H1 (cell line): ENCODE results near the gene PRKCZ. TPM values are rescaled to one million over a fixed set of nuclear protein-coding genes. Genes with fewer than 3 reads are reported as not detected.

Source experiments
- CTCF ChIA-PET: fragments of 300-600 bp; sonication (Branson Sonifier 250); formaldehyde crosslinking; loops from one replicate; lab custom pipeline; 2021; ENCODE audit not compliant: partially characterized antibody; lab: Charles Lee
- POLR2A ChIA-PET: fragments of 300-600 bp; sonication (Branson Sonifier 250); formaldehyde crosslinking; loops from one replicate; lab custom pipeline; 2021; ENCODE audit warnings: inconsistent platforms; ENCODE audit not compliant: partially characterized antibody; lab: Charles Lee
- DNase-seq, 2 experiments: peaks; one replicate each; pipeline versions ENCODE4 v3.0.0 to v3.0.0-alpha.2; 2010 to 2022; ENCODE audit warnings: low spot score in 2 of 2, low read depth in 1 of 2, mixed read lengths in 1 of 2
- FAIRE-seq: peaks from 2 replicates; lab custom pipeline; 2011; peaks lifted over from hg19 to GRCh38; lab: Jason Lieb, UNC
- H2AFZ ChIP-seq: 2 replicates; pipeline ENCODE4 v1.8.1; 2012; ENCODE audit warnings: low read length, inconsistent platforms
- H2AK5ac ChIP-seq: 2 replicates; pipeline ENCODE4 v1.6.1; 2013; ENCODE audit warnings: low read depth, low read length
- H2BK120ac ChIP-seq: replicated peaks from 2 replicates; pipeline ENCODE3; 2013; ENCODE audit warnings: low read depth, low read length, inconsistent platforms
- H2BK12ac ChIP-seq: 2 replicates; pipeline ENCODE4 v1.6.1; 2013; ENCODE audit warnings: low read depth, low read length
- H2BK15ac ChIP-seq: 2 replicates; pipeline ENCODE4 v1.6.1; 2013; ENCODE audit warnings: low read length
- H2BK20ac ChIP-seq: 2 replicates; pipeline ENCODE4 v1.6.1; 2013; ENCODE audit warnings: low read length
- H2BK5ac ChIP-seq: 2 replicates; pipeline ENCODE4 v1.6.1; 2013; ENCODE audit warnings: low read depth, low read length
- H3K14ac ChIP-seq: 2 replicates; pipeline ENCODE4 v1.6.1; 2013; ENCODE audit warnings: inconsistent platforms; ENCODE audit not compliant: insufficient read length
- H3K18ac ChIP-seq: 2 replicates; pipeline ENCODE4 v1.6.1; 2013; ENCODE audit warnings: low read length; ENCODE audit errors: extremely low read depth
- H3K23ac ChIP-seq: 2 replicates; pipeline ENCODE4 v1.6.1; 2013; ENCODE audit warnings: inconsistent platforms; ENCODE audit not compliant: insufficient read length
- H3K23me2 ChIP-seq: 2 replicates; pipeline ENCODE4 v1.6.1; 2013; ENCODE audit warnings: low read depth, low read length
- H3K27ac ChIP-seq: 2 replicates; pipeline ENCODE4 v1.6.1; 2011; ENCODE audit warnings: low read depth, low read length, inconsistent platforms
- H3K27me3 ChIP-seq, 4 experiments: replicated peaks in 1 of 4; 1 replicate in 1 of 4; 2 replicates in 3 of 4; pipeline versions ENCODE4 v1.6.1 to v1.8.1; 2011 to 2013; ENCODE audit warnings: low read length in 3 of 4, mild to moderate bottlenecking in 3 of 4, inconsistent platforms in 2 of 4, mixed read lengths in 2 of 4, moderate library complexity in 1 of 4; ENCODE audit not compliant: control insufficient read depth in 3 of 4, insufficient read depth in 3 of 4; ENCODE audit errors: extremely low read depth in 1 of 4
- H3K36me3 ChIP-seq, 4 experiments: 2 replicates each; pipeline versions ENCODE4 v1.6.1 to v1.8.1; 2011 to 2013; ENCODE audit warnings: mild to moderate bottlenecking in 4 of 4, low read length in 3 of 4, moderate library complexity in 2 of 4, control low read depth in 1 of 4, inconsistent platforms in 1 of 4; ENCODE audit not compliant: insufficient read depth in 4 of 4, control insufficient read depth in 2 of 4
- H3K4ac ChIP-seq: replicated peaks from 2 replicates; pipeline ENCODE3; 2013; ENCODE audit warnings: low read length, low read depth, mixed read lengths, inconsistent platforms; ENCODE audit not compliant: insufficient read length
- H3K4me1 ChIP-seq, 4 experiments: replicated peaks in 1 of 4; 1 replicate in 1 of 4; 2 replicates in 3 of 4; pipeline versions ENCODE4 v1.6.1 to v1.8.1; 2011 to 2013; ENCODE audit warnings: low read length in 3 of 4, inconsistent platforms in 2 of 4, mixed read lengths in 1 of 4; ENCODE audit not compliant: insufficient read depth in 4 of 4, control insufficient read depth in 3 of 4
- H3K4me2 ChIP-seq, 2 experiments: 2 replicates each; pipeline versions ENCODE4 v1.6.1 to v1.8.1; 2011 to 2013; ENCODE audit warnings: low read depth in 2 of 2, low read length in 2 of 2, control low read depth in 1 of 2, inconsistent platforms in 1 of 2, mild to moderate bottlenecking in 1 of 2; ENCODE audit not compliant: insufficient read depth in 1 of 2
- H3K4me3 ChIP-seq, 4 experiments: fragments of 200-600, 300-600 bp in 1 of 4; sonication (generic), shearing (Covaris generic), sonication (Bioruptor Twin) in 1 of 4; 2 replicates each; pipeline versions ENCODE4 v1.5.1 to v1.8.1; 2011 to 2016; ENCODE audit warnings: low read length in 4 of 4, low read depth in 3 of 4, control low read depth in 2 of 4, inconsistent platforms in 2 of 4, mild to moderate bottlenecking in 2 of 4, mixed read lengths in 1 of 4, moderate library complexity in 1 of 4; ENCODE audit not compliant: insufficient read depth in 2 of 4; ENCODE audit errors: extremely low read depth in 1 of 4
- H3K56ac ChIP-seq: replicated peaks from 2 replicates; pipeline ENCODE3; 2013; ENCODE audit warnings: low read depth, mild to moderate bottlenecking, mixed read lengths, low read length, inconsistent platforms; ENCODE audit not compliant: insufficient read length
- H3K79me1 ChIP-seq: 2 replicates; pipeline ENCODE4 v1.6.1; 2013; ENCODE audit warnings: low read depth, low read length, control low read depth
- H3K79me2 ChIP-seq, 2 experiments: 2 replicates each; pipeline versions ENCODE4 v1.6.1 to v1.8.1; 2012 to 2013; ENCODE audit warnings: low read length in 2 of 2, mild to moderate bottlenecking in 2 of 2, inconsistent platforms in 1 of 2; ENCODE audit not compliant: insufficient read depth in 2 of 2, control insufficient read depth in 1 of 2
- H3K9ac ChIP-seq, 4 experiments: replicated peaks in 1 of 4; 1 replicate in 1 of 4; 2 replicates in 3 of 4; pipeline versions ENCODE4 v1.6.1 to v1.8.1; 2011 to 2013; ENCODE audit warnings: low read depth in 3 of 4, low read length in 3 of 4, control low read depth in 2 of 4, mild to moderate bottlenecking in 2 of 4, moderate library complexity in 2 of 4, inconsistent platforms in 1 of 4; ENCODE audit errors: extremely low read depth in 1 of 4
- H3K9me3 ChIP-seq, 2 experiments: 2 replicates each; pipeline versions ENCODE4 v1.6.1 to v1.8.1; 2012 to 2013; ENCODE audit warnings: mild to moderate bottlenecking in 2 of 2, moderate library complexity in 2 of 2, control low read depth in 1 of 2, inconsistent platforms in 1 of 2, low read depth in 1 of 2, low read length in 1 of 2, mixed read lengths in 1 of 2; ENCODE audit not compliant: insufficient read depth in 2 of 2
- H4K20me1 ChIP-seq, 2 experiments: replicated peaks in 1 of 2; 2 replicates each; pipeline versions ENCODE3 to v1.8.1; 2011 to 2013; ENCODE audit warnings: inconsistent platforms in 2 of 2, low read length in 2 of 2, mild to moderate bottlenecking in 1 of 2; ENCODE audit not compliant: insufficient read depth in 2 of 2, control insufficient read depth in 1 of 2
- H4K5ac ChIP-seq: 2 replicates; pipeline ENCODE4 v1.6.1; 2013; ENCODE audit warnings: low read length, low read depth, mixed read lengths, inconsistent platforms; ENCODE audit not compliant: insufficient read length
- H4K8ac ChIP-seq: 2 replicates; pipeline ENCODE4 v1.8.0; 2013; ENCODE audit warnings: mild to moderate bottlenecking, moderate library complexity, low read length, inconsistent platforms; ENCODE audit not compliant: insufficient read depth; ENCODE audit errors: extremely low read depth
- H4K91ac ChIP-seq: replicated peaks from 2 replicates; pipeline ENCODE3; 2013; ENCODE audit warnings: low read length, mixed read lengths, inconsistent platforms; ENCODE audit not compliant: insufficient read length
- BRCA1 ChIP-seq: IDR thresholded peaks from 2 replicates; pipeline ENCODE4 v1.6.1; 2012; ENCODE audit warnings: low read depth, low read length, improper control_type of control experiment
- GABPA ChIP-seq: IDR thresholded peaks from 2 replicates; pipeline ENCODE4 v1.6.1; 2011; ENCODE audit warnings: mild to moderate bottlenecking, low read length, moderate library complexity, borderline replicate concordance; ENCODE audit not compliant: insufficient read depth
- JUN ChIP-seq: IDR thresholded peaks from 2 replicates; pipeline ENCODE4 v1.6.1; 2011; ENCODE audit warnings: low read depth, mild to moderate bottlenecking, improper control_type of control experiment, low read length
- KDM1A ChIP-seq: fragments of 200-600, 300-600 bp; sonication (generic); IDR thresholded peaks from 2 replicates; pipeline ENCODE4 v1.7.1; 2016; ENCODE audit warnings: mild to moderate bottlenecking, low read length, borderline replicate concordance
- KDM4A ChIP-seq: IDR thresholded peaks from one replicate; pipeline ENCODE4 v1.7.1; 2012; ENCODE audit warnings: low read depth, mild to moderate bottlenecking, moderate library complexity, low read length, inconsistent platforms; ENCODE audit not compliant: severe bottlenecking
- PHF8 ChIP-seq: fragments of 200-600 bp; sonication (generic); conservative IDR thresholded peaks from 2 replicates; pipeline ENCODE4 v1.7.1; 2012; ENCODE audit warnings: low read depth, mild to moderate bottlenecking, inconsistent platforms, low read length, moderate library complexity
- TCF12 ChIP-seq: IDR thresholded peaks from 2 replicates; pipeline ENCODE4 v1.6.1; 2011; ENCODE audit warnings: low read depth, mild to moderate bottlenecking, low read length
- WGBS, 2 experiments: shearing (Covaris generic) in 1 of 2; methylation state at CpG; one replicate each; pipeline versions ENCODE4 v1.1.6 to v1.1.7; 2013 to 2015; ENCODE audit warnings: low lambda C conversion rate in 2 of 2, mixed read lengths in 2 of 2, inconsistent platforms in 1 of 2, low coverage in 1 of 2, missing lambda C conversion rate in 1 of 2; ENCODE audit not compliant: insufficient replicate concordance in 2 of 2, insufficient coverage in 1 of 2, insufficient read length in 1 of 2; ENCODE audit errors: extremely low coverage in 1 of 2, missing lambda C conversion rate in 1 of 2; 5-methylcytosine and 5-hydroxymethylcytosine counted together
- polyA plus RNA-seq, 7 experiments: library from polyadenylated mRNA; depleted of rRNA in 3 of 7; stranded (reverse) in 5 of 7; unstranded in 2 of 7; fragments of >200 nt in 5 of 7; fragments of 200-250 nt in 2 of 7; gene quantifications; 1 replicate in 5 of 7; 2 replicates in 1 of 7; 4 replicates in 1 of 7; pipeline versions ENCODE4 v1.2.1 to v1.2.3, GENCODE V29; 2011 to 2013; ENCODE audit warnings: missing spikeins in 2 of 7, mixed read lengths in 2 of 7
- total RNA-seq: library from RNA; stranded (reverse); fragmentation: NEBNext Ultra II Directional; extraction: Animal tissue kit (Norgen Biotek cat#: 25700); gene quantifications from 2 replicates; pipeline ENCODE4 v1.2.1, GENCODE V29; 2021
- TF ChIP-seq, protein P1 (sequence below): IDR thresholded peaks from 2 replicates; pipeline ENCODE4 v1.6.1; 2012; ENCODE audit warnings: inconsistent platforms
- TF ChIP-seq, protein P2 (sequence below), 3 experiments: IDR thresholded peaks; 1 replicate in 2 of 3; 2 replicates in 1 of 3; pipeline versions ENCODE4 v1.5.1 to v1.6.1; 2011; ENCODE audit warnings: low read length in 3 of 3, mild to moderate bottlenecking in 3 of 3, inconsistent platforms in 2 of 3, low read depth in 1 of 3, moderate library complexity in 1 of 3; ENCODE audit not compliant: insufficient read depth in 1 of 3; ENCODE audit errors: control extremely low read depth in 1 of 3

The PRKCZ gene
- total and polyA plus RNA-seq, 2 of the 8 experiments (the other 6 are each of a cell fraction or from before 2014, with no cell fraction given) = 37.4 to 45.1 TPM

- H3K9ac ChIP-seq = no peak overlapping the region
- peaks cover 0 to 15% of the 10 kb centered on the region in 2 experiments; a peak in 3 of 4 replicates for H3K79me2 ChIP-seq
- H4K91ac ChIP-seq = no peak overlapping the region
- H3K4ac ChIP-seq = no peak overlapping the region
- no peak overlapping the region for H2BK12ac ChIP-seq
- no peak overlapping the region for H2AK5ac ChIP-seq
- no peak overlapping the region for H2BK20ac ChIP-seq
- peaks cover 6 to 16% of the 10 kb centered on the region in 2 experiments for H4K20me1 ChIP-seq
- no peak overlapping the region for H3K4me2 ChIP-seq
- H2BK15ac ChIP-seq = no peak overlapping the region
- no peaks in the 10 kb centered on the region; a peak in 3 of 8 replicates for H3K36me3 ChIP-seq
- H3K18ac ChIP-seq = no peak overlapping the region
- FAIRE-seq = no peak
- H3K56ac ChIP-seq = no peak overlapping the region
- peaks cover 7% of the 10 kb centered on the region for H3K79me1 ChIP-seq
- no peak overlapping the region for H2BK120ac ChIP-seq
- no peaks in the 10 kb centered on the region for H3K27me3 ChIP-seq
- no peak overlapping the region for H4K5ac ChIP-seq
- H3K4me3 ChIP-seq = no peak overlapping the region
- no peak overlapping the region for H4K8ac ChIP-seq
- no peak overlapping the region for H2AFZ ChIP-seq
- CTCF ChIA-PET = no interaction called here
- no peak overlapping the region for H2BK5ac ChIP-seq
- H3K23ac ChIP-seq = no peak overlapping the region
- POLR2A ChIA-PET = interaction anchor here (1.3 kb wide), 1 partner anchor 19 kb away, joined by 3 read pairs; no protein-coding TSS in a partner anchor
- peaks cover 0 to 4% (median 0%) of the 10 kb centered on the region in 4 experiments; a peak in 2 of 7 replicates for H3K4me1 ChIP-seq
- DNase-seq = no peak
- WGBS, 2 experiments = 83% methylated on average over 9 of the region's 11 CpGs; no CpG with 5 or more reads in 1 of the 2 experiments
- H3K9me3 ChIP-seq = no peaks in the 10 kb centered on the region
- no peak overlapping the region for H3K14ac ChIP-seq
- H3K27ac ChIP-seq = no peak overlapping the region
- H3K23me2 ChIP-seq = no peaks in the 10 kb centered on the region
- TF ChIP-seq KDM4A (no peak), KDM1A (no peak), GABPA (no peak), TCF12 (no peak), PHF8 (no peak), BRCA1 (no peak), JUN (no peak)
- TF ChIP-seq, protein P1, sequence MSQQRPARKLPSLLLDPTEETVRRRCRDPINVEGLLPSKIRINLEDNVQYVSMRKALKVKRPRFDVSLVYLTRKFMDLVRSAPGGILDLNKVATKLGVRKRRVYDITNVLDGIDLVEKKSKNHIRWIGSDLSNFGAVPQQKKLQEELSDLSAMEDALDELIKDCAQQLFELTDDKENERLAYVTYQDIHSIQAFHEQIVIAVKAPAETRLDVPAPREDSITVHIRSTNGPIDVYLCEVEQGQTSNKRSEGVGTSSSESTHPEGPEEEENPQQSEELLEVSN = no peak
- TF ChIP-seq, protein P2, sequence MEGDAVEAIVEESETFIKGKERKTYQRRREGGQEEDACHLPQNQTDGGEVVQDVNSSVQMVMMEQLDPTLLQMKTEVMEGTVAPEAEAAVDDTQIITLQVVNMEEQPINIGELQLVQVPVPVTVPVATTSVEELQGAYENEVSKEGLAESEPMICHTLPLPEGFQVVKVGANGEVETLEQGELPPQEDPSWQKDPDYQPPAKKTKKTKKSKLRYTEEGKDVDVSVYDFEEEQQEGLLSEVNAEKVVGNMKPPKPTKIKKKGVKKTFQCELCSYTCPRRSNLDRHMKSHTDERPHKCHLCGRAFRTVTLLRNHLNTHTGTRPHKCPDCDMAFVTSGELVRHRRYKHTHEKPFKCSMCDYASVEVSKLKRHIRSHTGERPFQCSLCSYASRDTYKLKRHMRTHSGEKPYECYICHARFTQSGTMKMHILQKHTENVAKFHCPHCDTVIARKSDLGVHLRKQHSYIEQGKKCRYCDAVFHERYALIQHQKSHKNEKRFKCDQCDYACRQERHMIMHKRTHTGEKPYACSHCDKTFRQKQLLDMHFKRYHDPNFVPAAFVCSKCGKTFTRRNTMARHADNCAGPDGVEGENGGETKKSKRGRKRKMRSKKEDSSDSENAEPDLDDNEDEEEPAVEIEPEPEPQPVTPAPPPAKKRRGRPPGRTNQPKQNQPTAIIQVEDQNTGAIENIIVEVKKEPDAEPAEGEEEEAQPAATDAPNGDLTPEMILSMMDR (IDR thresholded peaks at IDR 0.05; ENCODE audit: control extremely low read depth in 1 of 3, insufficient read depth in 1 of 3, low read depth in 1 of 3, low read length in 3 of 3) = no peak
Measured at GRCh38 chr1:2070016-2070415, 19.8 kb downstream of the PRKCZ start.
